Putamen (tissue), 1 donor: Measurements from ENCODE around the gene ATXN7.

Source experiments
- DNase-seq: peaks from one replicate; pipeline ENCODE4 v3.0.0-alpha.2; 2016; ENCODE audit warnings: low spot score

ATXN7 gene

GRCh38 chr3:63908081-63908736 is 44.5 kb downstream of the ATXN7 start:
- no peak for DNase-seq

DNA sequence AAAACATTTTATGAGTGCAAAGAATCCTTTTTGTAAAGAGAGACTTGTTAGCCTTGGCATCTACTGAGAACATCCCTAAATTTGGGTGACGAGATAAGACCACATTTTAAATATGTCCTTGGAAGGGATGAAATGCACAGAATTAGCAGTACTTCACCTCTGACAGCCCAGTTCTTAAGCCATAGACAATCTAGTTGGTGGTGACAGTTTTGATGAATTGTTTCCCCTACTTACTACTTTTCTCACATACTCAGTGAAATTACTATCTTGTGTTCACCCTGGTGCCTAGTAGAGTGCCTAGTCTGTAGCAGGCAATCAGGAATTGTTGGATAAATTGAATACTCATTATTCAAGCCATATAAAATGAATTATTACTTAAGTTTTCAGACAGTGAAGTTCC is 45.1 kb downstream of the ATXN7 start:
- no peak for DNase-seq

GRCh38 chr3:63909431-63909830 is 45.8 kb downstream of the ATXN7 start:
- no peak for DNase-seq

- DNase-seq = no peak
These were observed 46.3 kb downstream of the ATXN7 start for GRCh38 chr3:63910001-63910400.

GRCh38 chr3:63910891-63911290 is 47.2 kb downstream of the ATXN7 start:
- no peak for DNase-seq

GRCh38 chr3:63911509-63911872 is 47.8 kb downstream of the ATXN7 start:
- no peak for DNase-seq

GRCh38 chr3:63911873-63912767 is 48.5 kb downstream of the ATXN7 start, which contains the start of gene SCAANT1:
Gene SCAANT1, minus strand, starts transcription at chr3:63912383.
- DNase-seq = peak; percentile 86

DNA sequence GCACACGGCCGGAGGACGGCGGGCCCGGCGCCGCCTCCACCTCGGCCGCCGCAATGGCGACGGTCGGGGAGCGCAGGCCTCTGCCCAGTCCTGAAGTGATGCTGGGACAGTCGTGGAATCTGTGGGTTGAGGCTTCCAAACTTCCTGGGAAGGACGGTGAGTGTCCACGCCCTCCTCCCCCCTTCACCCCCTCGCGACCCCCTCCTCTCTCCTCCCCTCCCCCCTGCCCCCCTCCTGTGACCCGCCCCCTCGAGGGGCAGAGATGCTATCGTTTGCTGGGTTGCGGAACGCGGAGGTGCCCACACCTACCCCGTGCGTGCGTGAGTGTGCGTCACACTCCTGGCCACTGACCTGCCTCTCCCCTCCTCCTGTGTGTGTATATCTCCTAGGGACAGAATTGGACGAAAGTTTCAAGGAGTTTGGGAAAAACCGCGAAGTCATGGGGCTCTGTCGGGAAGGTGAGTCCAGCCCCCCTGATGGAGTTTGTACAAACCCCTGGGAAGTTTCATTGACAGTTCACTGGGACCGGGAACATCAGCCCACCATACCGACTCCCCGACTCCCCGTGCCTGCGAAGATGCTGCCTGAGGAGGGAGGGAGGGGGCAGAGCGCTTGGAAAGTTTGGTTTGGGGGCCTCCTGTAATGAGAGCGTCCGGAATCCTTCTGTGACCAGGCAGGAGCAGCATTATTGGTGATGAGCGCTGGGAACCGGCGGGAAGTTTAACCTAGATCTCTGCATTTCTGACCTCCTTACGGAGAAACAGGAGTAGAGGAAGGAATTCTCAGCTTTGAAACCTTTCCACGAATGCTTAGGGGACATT is 49.3 kb downstream of the ATXN7 start:
- DNase-seq = peak; percentile 30

- no peak for DNase-seq
These were observed 50.6 kb downstream of the ATXN7 start for GRCh38 chr3:63914312-63914711.

DNA sequence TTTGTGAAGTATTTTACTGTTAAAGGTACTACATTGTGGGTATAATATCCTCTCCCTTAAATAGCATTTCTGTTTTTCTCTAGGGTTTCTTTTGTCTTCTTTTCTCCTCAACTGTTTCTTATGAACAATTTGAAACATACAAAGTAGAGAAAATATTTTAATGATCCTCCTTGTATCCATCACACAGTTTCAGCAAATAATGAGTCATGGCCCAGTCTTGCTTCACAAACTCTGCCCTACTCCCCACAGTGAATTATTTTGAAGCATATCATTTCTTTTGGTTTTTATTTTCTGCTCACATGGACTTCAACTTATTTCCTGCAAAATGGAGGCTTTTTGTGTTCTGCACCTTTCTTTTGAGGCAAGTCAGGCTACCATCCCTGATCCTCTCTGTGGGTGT is 54.7 kb downstream of the ATXN7 start:
- DNase-seq = no peak

DNA sequence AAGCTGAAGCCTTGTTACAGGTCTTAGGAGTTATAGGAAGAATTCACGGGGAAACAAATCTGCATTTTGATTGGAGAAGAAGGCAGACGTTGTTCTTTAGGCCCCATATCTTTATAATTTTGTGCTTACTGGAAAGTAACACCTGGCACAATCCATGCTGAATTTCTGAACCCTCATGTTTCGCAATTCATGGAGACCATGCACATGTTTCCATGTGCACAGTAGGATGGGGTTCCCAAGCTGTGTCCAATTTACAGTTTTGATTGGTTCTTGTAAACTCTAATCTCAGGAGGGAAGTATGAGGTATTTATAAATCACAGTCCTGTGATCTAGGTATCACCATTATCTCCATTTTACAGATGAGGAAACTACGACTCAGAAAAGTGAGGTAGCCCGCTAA is 56.3 kb downstream of the ATXN7 start:
- DNase-seq = no peak

- peak; percentile 67 for DNase-seq
These were observed 58.2 kb downstream of the ATXN7 start for GRCh38 chr3:63921741-63922482.

- no peak for DNase-seq
These were observed 59.0 kb downstream of the ATXN7 start for GRCh38 chr3:63922491-63923199.

GRCh38 chr3:63926309-63926708 is 62.6 kb downstream of the ATXN7 start:
- no peak for DNase-seq

DNA sequence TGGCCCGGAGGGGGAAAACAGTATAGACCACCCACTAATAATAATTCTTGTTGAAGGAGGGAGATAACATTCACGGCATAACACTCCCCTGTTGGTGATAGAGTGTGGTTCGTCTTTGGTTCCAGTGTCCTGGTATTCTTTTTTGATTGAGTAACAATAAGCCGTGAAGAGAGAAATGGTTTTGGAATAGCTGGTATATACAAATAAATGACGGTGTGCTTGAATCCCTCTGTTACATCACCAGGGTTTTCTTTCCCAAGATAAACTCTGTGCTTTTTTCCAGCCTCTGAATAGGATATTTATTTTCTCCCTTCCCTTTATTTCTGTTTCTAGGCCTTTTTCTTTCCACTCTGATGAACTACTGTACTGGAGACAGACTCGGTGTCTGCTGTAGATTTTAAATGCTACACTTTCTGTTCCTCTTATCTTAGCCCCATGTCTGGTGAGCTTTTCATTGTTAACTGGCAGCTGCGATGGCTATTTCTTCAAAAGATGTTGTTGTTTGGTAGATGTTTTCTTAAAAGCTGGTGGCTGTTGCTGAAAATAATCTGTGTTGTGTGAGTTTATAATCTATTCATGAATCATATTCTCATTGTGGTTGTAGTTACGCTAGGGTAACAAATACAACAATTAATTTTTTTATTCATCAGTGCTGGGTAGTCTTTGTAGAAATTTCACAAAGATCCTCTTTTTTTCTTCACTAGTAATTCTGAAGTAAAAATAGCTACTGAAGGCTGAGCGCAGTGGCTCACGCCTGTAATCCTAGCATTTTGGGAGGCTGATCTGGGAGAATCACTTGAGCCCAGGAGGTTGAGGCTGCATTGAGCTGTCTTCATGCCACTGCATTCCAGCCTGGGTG is 64.0 kb downstream of the ATXN7 start:
- DNase-seq = no peak

DNA sequence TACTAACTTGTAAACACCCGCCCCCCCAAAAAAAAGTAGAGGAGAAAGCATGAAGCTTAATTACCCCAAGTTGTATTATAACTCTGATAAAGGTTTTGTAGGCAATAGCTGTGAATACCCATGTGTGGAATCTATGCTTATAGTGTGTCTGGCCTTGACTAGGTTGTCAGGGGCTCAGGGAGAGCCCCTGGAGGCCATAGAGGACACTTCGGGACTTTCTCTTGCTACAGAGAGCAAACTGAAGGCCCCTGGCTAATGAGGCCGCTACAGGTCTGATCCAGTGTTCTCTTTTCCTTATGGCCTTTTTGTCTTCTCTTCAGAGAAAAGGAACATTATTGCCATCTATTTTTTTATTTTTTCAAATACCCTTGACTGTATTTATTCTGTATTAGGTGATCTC is 67.6 kb downstream of the ATXN7 start:
- no peak for DNase-seq

DNA sequence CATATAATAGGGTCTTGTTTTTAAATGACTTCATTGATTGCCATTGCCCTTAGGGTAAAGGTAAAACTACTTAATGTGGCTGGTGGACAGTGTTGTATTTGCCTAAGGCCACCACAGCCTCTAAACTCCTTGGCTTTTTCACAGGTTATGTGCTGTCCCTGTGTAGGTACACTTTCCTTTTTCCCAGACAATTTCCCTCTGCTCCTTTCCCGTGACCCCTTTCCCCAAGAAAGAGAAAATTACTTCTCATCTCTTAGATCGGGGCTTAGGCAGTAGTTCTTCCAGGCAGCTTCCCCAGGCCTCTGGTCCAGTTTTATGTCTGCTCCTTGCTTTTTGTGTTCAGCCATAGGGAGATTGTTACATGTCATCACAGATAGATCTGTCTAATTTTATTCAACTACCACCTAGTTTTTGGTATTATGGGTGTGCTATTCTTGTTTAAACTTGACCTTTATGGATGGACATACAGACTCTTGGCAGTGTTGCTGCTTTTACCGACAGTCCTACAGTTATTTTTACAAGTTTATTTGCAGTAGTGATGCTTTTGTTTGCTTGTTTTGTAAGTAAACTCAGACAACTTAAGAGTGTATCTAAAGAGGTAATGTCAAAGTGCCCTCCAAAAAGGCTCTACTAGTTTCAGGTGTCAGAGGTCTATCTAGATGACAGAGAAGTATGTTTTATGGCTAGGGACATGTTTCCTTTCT is 69.0 kb downstream of the ATXN7 start:
- no peak for DNase-seq

DNA sequence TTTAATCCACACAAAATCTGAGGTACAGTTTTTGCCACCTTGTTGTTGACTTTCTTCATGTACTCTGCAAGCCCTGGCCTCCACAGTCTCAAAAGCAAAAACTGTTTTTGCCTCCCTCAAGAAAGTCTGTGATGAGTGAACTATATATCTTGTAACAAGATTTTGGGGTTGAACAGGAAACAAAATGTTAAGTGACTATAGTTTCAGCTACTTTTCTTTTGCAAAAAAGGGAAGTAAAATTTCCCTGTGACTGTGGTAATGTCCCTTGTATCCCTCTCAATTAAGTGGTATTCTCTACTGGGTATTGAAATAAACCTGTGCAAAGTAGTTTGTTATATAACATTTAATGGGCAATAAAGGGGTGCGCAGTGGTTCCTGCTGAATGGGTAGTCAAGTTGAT is 69.8 kb downstream of the ATXN7 start:
- DNase-seq = no peak

DNA sequence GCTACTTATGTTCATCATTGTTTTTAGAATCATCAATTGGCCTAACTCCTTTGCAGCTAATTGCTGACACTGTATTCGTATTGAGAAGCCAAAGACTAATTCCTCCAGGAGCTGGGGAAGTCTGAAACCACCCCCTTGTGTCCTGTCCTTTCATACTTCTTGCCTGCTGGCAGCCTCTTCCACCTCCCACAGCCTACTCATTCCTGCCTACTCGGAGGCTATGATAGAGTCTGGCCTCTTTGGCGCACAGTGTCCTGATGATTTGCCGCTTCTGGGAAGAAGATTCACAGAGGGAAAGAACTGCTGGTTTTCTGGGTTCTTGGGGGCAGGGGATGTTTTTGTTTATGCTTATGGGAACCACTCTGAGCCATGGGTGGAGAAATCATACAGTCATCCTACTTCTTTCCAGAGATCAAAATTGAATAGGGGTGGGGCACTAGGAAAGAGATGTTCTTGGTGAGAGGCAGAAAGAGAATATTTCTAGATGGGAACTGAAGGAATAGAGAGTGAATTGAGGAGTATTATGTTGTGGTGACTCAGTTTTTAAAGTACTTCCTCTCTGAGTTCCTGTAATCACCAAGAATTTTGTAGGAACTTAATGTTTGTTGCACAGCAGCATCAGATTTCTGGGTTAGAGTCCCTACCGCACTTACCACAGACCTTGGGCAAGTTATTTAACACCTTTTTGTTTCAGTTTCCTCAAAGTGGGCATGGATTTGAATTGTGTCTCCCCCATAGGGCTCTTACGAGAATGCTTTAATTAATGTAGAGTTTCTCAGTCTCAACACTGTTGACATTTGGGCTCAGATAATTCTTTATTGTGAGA is 70.6 kb downstream of the ATXN7 start:
- no peak for DNase-seq
